Brain microvascular endothelial cell (primary cell): ENCODE measurements around the gene KDM4D.
"Not testable (repeated sequence)": the region's sequence is repeated elsewhere in the genome, so short reads cannot be mapped to it uniquely, and the experiment has no call there.

Source experiments
- DNase-seq: peaks from one replicate; pipeline ENCODE4 v3.0.0-alpha.2; 2020
- H3K27ac ChIP-seq: fragments of 250-450 bp; sonication (Bioruptor Pico); 2 replicates; pipeline ENCODE4 v1.5.1; 2020; ENCODE audit warnings: mild to moderate bottlenecking, moderate library complexity
- H3K27me3 ChIP-seq: fragments of 250-450 bp; sonication (Bioruptor Pico); replicated peaks from 2 replicates; pipeline ENCODE4 v1.5.1; 2020; ENCODE audit warnings: mild to moderate bottlenecking
- H3K36me3 ChIP-seq: fragments of 250-450 bp; sonication (Bioruptor Pico); replicated peaks from 2 replicates; pipeline ENCODE4 v1.5.1; 2020; ENCODE audit warnings: mild to moderate bottlenecking
- H3K4me3 ChIP-seq: 2 replicates; pipeline ENCODE4 v1.5.1; 2011; ENCODE audit warnings: low read depth, mild to moderate bottlenecking, control low read depth, low read length, moderate library complexity
- CTCF ChIP-seq: IDR thresholded peaks from 2 replicates; pipeline ENCODE4 v1.5.1; 2011; ENCODE audit warnings: low read depth, mild to moderate bottlenecking, moderate library complexity, low read length, control low read depth, inconsistent platforms; ENCODE audit errors: missing control alignments
- in situ Hi-C: cut with HindIII; loops from 2 replicates; pipeline ENCODE4 v1.10.0; 2017; ENCODE audit warnings: low sequenced_read_pairs, low pct_ligation_motif_present

The KDM4D gene

DNA sequence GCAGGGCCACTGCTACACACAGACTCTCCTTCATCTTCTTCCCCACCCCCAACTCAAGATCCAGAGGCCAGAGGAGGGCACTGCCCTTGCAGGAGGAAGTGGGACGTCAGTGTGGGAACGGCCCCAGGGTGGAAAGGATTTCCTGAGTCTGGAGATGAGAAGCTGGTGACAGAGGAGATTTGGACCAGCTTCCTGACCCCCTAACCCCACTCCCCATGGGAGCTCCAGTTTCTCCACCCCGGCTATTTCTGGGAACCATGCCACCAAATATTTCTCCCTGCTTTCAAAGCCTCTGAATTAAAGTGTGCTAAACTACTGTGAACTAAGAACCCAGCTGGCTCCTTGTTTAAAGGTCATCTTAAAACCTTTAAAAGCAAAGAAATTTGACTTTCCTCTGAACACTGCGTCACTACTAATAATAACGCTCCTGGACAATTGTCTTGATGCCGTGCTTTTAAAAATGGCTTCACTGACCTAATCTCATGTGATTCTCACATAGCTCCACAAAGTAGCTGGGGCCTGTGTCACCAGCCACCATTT lies 46.7 kb upstream of the KDM4D start:
- H3K27ac ChIP-seq, result peak overlapping the region; percentile 79
- peak; percentile 93 for DNase-seq
- peak; percentile 5 for TF ChIP-seq CTCF

GRCh38 chr11:94928117-94928990 lies 45.2 kb upstream of the KDM4D start:
- H3K36me3 ChIP-seq, result no peaks in the 10 kb centered on the region
- TF ChIP-seq CTCF, result no peak
- H3K4me3 ChIP-seq, result no peak overlapping the region
- in situ Hi-C loops, result no loop called here
- no peak for DNase-seq
- H3K27me3 ChIP-seq, result no peaks in the 10 kb centered on the region
- peak overlapping the region; percentile 79 for H3K27ac ChIP-seq

More for the DNA sequence above, 46.7 kb upstream of the KDM4D start:
- Histone ChIP-seq H3K27me3 (no peaks in the 10 kb centered on the region), H3K36me3 (no peaks in the 10 kb centered on the region), H3K4me3 (no peak overlapping the region)
- in situ Hi-C loops, result no loop called here

- H3K4me3 ChIP-seq, in situ Hi-C loops, H3K27me3 ChIP-seq, H3K36me3 ChIP-seq, DNase-seq: not testable (repeated sequence)
- H3K27ac ChIP-seq, result peak overlapping the region; percentile 92
Measured at GRCh38 chr11:94932072-94932471, 41.4 kb upstream of the KDM4D start.

- DNase-seq, result no peak
- TF ChIP-seq CTCF, result no peak
- H3K4me3 ChIP-seq, result no peak overlapping the region
- peak overlapping the region; percentile 92 for H3K27ac ChIP-seq
- no peaks in the 10 kb centered on the region for H3K27me3 ChIP-seq
- no peaks in the 10 kb centered on the region for H3K36me3 ChIP-seq
- in situ Hi-C loops, result no loop called here
Measured at GRCh38 chr11:94932503-94932902, 41.0 kb upstream of the KDM4D start.

- no peak for TF ChIP-seq CTCF
- H3K4me3 ChIP-seq, result no peak overlapping the region
- peak; percentile 99 for DNase-seq
- H3K36me3 ChIP-seq, result no peaks in the 10 kb centered on the region
- H3K27me3 ChIP-seq, result no peaks in the 10 kb centered on the region
- in situ Hi-C loops, result no loop called here
- peak overlapping the region; percentile 92 for H3K27ac ChIP-seq
Measured at GRCh38 chr11:94933223-94934130, 40.0 kb upstream of the KDM4D start.

- no peak for TF ChIP-seq CTCF
- H3K27ac ChIP-seq, result peak overlapping the region; percentile 92
- no peaks in the 10 kb centered on the region for H3K36me3 ChIP-seq
- H3K4me3 ChIP-seq, result no peak overlapping the region
- H3K27me3 ChIP-seq, result no peaks in the 10 kb centered on the region
- DNase-seq, result peak; percentile 75
- in situ Hi-C loops, result no loop called here
Measured at GRCh38 chr11:94934362-94934761, 39.1 kb upstream of the KDM4D start.
